Hematopoietic multipotent progenitor cell (in vitro differentiated cells): ENCODE results near the gene ALOX12. TPM values are rescaled to one million over a fixed set of nuclear protein-coding genes. Genes with fewer than 3 reads are reported as not detected.
"Not testable (repeated sequence)": the region's sequence is repeated elsewhere in the genome, so short reads cannot be mapped to it uniquely, and the experiment has no call there.

ENCODE experiments used
- DNase-seq, 3 donors: peaks; one replicate each; pipeline ENCODE4 v3.0.0-alpha.2; 2011 to 2015; ENCODE audit warnings: low read depth in 2 of 3, low spot score in 2 of 3
- total RNA-seq: library from RNA; depleted of rRNA; stranded (reverse); fragments of >200 nt; gene quantifications from one replicate; pipeline ENCODE4 v1.2.3, GENCODE V29; 2012

ALOX12 gene
- 4.3 TPM for total RNA-seq

DNA sequence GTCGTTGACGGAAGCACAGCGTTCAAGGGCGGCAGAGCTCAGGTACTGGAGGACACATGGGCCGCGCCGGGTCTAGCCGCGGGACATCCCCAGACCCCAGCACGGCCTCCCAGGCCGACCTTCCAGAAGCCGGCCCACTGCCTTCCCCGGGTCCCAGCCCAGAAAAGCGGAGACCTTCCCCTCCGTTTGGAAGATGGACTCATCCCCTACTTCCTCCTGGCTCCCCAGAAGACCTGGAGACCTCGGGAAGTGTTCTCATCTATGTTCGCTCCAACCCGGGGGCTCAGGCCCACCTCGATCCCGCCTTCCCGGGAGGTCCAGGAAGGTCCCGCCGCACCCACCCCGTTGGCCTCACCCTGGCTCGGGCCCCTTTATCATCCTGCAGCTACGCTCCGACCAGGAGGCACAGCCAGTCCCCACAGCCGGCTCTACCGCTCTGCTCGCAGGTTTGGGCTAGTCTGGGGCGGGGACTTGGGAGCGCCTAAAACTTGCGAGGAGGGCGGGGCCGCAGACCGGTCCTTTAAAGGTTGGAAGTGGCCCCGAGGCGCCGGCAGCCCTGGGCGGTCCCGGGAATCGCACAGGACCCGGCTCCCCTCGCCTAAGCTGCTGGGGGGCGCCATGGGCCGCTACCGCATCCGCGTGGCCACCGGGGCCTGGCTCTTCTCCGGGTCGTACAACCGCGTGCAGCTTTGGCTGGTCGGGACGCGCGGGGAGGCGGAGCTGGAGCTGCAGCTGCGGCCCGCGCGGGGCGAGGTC is at the start of gene ALOX12:
ALOX12 (plus strand) TSS at position 550 of the 756 bp plus-strand sequence; CDS start at position 619, 69 bp downstream.
- no peak for DNase-seq

DNA sequence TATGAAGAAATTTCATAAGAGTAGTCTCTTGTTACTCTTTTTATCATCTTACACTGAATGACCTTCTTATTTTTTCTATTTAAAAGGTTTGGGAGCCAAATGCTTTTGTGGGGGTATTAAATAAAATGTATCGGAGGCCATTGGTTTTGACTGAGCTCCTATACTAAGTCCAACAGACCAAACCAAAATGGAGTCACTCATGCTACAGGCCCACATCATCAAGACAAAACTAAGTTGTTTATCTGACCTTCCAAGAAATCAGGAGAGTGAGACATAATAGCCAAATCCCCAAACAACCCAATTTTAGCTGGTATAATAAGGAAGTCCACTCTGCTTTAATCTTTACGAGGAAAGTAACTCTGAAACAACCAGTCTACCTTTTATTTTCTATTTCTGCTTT is 48.1 kb upstream of the ALOX12 start:
- no peak for DNase-seq

- peak in 2 of 3 donors; percentile 22 to 30 for DNase-seq
Observed at GRCh38 chr17:6948562-6948961, 47.3 kb upstream of the ALOX12 start.

DNA sequence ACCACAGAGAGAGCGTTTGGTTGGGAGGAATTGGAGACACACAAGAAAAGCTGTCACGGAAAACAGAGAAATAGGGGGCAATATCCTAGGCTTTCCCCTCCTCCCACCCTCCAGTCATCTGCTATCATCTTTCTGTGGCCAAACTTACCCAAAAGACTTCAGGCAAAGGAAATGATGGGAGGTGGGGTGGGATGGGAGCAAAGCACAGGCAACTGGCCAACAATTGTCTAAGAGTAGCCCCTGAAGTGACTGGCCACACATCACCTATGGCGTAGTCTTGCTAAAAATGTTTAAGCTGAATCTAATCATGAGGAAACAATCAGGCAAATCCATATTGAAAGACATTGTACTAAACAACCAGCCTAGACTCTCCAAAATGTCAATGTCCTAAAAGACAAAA is 46.9 kb upstream of the ALOX12 start:
- DNase-seq: no peak

DNA sequence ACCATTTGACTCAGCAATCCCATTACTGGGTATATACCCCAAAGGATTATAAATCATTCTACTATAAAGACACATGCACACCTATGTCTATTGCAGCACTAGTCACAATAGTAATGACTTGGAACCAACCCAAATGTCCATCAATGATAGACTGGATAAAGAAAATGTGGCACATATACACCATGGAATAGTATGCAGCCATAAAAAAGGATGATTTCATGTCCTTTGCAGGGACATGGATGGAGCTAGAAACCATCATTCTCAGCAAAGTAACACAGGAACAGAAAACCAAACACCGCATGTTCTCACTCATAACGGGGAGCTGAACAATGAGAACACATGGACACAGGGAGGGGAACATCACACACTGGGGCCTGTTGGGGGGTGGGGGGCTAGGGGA is 44.9 kb upstream of the ALOX12 start:
- not testable (repeated sequence) for DNase-seq

GRCh38 chr17:6953689-6954088 is 42.2 kb upstream of the ALOX12 start:
- DNase-seq: no peak

DNA sequence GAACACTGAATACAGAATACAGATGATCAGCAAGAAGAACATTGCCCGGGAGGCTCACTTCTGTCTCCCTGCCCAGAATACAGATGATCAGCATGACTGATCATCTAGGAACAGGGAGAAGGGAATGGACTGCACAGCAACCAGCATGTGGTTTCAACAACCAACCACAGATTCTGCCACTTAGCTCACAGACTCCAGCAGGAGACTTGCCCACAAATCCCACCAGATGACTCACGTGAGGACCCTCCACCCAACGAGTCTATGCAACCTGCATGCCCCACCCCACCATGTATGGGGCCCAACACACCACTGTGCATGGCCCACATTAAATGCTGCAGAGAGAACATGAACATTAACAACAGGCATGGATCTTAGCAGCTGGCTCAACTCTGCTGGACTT is 36.1 kb upstream of the ALOX12 start:
- no peak for DNase-seq

GRCh38 chr17:6969323-6969726 is 26.5 kb upstream of the ALOX12 start:
- DNase-seq: no peak

GRCh38 chr17:6970992-6971391 is 24.9 kb upstream of the ALOX12 start:
- DNase-seq: no peak

- not testable (repeated sequence) for DNase-seq
Observed at GRCh38 chr17:6979440-6979839, 16.4 kb upstream of the ALOX12 start.

DNA sequence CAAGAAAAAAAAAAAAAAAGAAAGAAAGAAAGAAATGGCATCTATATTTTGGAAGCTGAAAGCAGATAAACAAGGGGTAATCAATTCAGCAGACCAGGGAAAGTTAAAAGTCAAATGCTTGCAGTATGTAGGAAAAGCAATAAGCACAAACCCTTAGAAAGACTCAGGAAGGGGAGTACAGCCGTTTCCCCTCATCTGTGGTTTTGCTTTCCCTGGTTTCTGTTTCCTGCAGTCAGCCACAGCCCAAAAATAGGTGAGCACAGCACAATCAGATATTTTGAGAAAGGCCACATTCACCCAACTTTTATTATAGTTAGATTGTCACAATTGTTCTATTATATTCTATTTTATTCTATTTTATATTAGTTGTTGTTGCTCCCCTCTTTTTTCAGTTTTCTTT is 14.4 kb upstream of the ALOX12 start:
- peak in 1 of 3 donors; percentile 50 for DNase-seq

GRCh38 chr17:6985266-6985665 is 10.6 kb upstream of the ALOX12 start:
- no peak for DNase-seq

GRCh38 chr17:6986676-6987075 is 9.2 kb upstream of the ALOX12 start:
- DNase-seq: no peak

DNA sequence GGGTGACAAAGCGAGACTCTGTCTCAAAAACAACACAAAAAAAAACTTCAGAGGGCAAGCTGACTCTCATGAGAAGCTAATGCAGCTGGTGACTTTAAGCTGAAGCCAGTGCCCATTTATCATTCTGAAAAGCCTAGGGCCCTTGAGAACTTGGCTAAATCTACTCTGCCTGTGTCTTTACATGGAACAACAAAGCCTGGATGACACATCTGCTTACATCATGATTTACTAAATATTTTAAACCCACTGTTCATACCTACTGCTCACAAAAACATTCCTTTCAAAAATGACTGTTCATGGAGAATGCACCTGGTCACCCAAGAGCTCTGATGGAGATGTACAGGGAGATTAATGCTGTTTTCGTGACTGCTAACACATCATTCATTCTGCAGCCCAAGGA is 6.1 kb upstream of the ALOX12 start:
- DNase-seq: no peak

DNA sequence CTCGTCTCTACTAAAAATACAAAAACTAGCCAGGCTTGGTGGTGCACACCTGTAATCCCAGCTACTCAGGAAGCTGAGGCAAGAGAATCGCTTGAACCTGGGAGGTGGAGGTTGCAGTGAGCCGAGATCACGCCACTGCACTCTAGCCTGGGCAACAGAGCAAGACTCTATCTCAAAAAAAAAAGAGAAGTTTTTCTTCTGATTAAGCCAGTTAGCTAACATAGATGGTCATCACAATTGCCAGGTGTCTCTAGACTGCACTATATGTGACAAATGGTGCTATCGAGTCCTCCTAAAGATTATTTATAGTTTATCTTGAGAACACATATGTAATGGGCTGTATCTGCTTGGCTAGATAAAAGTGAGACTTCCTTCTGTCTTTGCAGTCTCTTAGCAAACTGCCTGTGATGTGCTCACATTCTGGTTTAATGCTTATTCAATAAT is 2.2 kb upstream of the ALOX12 start:
- DNase-seq: peak in 1 of 3 donors; percentile 83

DNA sequence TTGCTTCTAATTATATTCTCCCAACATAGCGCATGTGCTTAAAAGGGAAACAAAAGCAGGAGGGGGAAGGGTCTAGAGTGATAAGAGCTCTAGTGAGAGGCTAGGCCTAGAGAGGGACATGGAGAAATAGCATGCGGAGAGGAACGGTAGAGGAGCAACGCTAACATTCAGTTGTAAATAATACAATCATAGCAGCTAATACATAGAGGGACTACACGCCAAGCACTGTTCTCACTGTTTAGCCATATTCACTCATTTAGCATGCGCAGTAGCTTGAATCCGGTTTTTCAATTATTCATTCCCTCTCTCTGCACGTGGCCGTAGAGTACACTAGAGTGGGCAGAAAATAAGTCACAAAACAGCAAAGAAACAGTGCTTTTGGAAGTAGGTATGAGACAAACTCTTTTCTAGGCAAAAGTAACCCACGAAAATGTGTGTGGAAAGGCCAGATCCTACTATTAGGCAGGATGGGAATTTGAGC is 1.7 kb upstream of the ALOX12 start:
- DNase-seq: no peak

DNA sequence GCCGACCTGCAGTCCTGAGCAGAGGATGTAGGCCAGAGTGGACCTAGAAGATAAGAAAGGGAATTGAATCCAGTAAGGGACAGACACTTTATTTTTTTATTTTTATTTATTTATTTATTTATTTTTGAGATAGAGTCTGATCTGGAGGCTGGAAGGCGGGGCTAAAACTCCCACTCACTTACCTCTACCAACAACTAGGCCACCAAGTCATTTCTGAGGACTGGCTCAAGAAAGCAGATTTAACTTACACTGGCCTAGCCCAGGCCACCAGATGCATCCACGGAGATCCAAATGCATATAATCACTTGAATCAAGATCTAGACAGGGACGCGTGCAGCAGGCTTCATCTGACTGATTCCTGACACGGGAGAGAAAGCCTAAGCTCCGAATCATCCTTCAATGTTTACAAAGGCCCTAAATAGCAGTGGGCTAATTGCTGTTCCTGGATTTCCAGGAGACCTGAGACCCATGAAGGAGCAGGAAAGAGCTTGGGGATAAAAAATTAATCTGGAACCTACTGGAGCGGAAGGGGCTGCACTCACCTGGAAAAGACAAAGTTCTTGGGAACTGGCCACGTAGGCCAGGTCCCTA is 1.1 kb upstream of the ALOX12 start:
- DNase-seq: no peak

DNA sequence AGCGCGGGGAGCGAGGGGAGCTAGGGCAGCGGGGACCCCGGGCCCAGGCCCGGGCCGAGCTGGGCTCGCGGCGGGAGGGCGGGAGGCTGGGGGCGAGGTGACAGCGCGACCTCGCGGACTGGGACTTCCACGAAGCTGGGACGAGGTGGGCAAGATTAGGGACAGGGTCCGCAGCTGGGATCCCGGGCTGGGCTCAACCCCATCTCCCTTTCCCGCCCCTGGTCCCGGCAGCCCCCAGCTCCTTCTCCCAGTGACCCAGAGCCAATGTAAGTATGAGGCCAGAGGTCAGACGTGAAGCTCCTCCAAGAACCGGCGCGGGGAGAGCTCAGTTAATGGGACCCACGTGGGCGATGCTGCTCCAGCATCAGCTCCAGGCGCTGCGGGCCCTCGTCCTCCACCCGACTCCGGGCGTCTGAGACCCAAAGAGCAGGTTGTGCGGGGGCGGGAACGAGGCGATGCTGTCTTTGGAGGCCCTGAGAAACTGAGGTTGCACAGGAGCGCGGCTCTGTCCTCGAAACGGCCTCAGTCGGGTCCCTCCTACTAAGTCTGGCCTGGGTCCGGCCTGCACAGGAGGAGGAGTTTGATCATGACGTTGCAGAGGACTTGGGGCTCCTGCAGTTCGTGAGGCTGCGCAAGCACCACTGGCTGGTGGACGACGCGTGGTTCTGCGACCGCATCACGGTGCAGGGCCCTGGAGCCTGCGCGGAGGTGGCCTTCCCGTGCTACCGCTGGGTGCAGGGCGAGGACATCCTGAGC is 585 bp downstream of the ALOX12 start:
- DNase-seq: no peak

DNA sequence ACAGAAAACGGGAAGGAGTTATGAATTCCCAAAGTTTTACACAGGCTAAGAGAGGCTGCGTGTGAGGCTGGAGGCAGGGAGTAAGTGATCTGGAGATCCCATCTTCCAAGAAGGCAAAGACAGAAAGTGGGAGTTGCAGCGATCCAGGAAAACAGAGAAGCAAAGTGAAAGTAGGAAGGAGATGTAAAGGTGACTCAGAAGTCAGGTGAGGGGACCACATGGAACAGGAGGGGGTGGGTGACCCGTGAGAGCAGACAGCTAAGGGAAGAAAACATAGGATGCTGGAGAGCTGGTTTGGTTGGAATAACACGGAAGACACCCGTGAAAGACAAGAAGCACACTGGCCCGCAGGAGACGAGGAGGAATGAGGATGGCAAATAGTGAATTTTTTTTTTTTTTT is 1.3 kb downstream of the ALOX12 start:
- DNase-seq: no peak

- DNase-seq: no peak
Observed at GRCh38 chr17:6998855-6999508, 3.1 kb downstream of the ALOX12 start.
